ENCODE results near the gene TFPI2. TPM values are rescaled to one million over a fixed set of nuclear protein-coding genes. Genes with fewer than 3 reads are reported as not detected.
A peak's percentile ranks its signal among the peaks of the same experiment; 100 is the strongest.

TFPI2 gene
- total RNA-seq, result 1,000 to 10,000 TPM in 1 of 8 experiments, 100 to 1,000 TPM in 2, 10 to 100 TPM in 1, 1 to 10 TPM in 1, under 1 TPM in 3; 0.23 to 4,336 (median 16.4) TPM

- Histone ChIP-seq H3K27ac (no peak within 1 kb of the TSS), H3K4me1 (replicated peaks in 1 of 2) (no peaks in the 10 kb centered on the region), H3K4me3 (peak within 1 kb of the TSS; percentile 27 to 40 (median 34))
- peak; percentile 59 to 84 (median 74) for ATAC-seq (replicated peaks in 6 of 8)
- in situ Hi-C loops (cut with MboI; ENCODE audit: low pct_unique_long_range_greater_than_20kb in 2 of 9, low sequenced_read_pairs in 9 of 9, unreplicated experiment in 9 of 9), result no loop called here
- WGBS, 10 experiments, result 0 to 15% (median 1%) methylated on average over 2 to 8 of the region's 49 CpGs; no CpG with 5 or more reads in 4 of the 10 experiments
Measured at GRCh38 chr7:93890464-93891068, at the start of gene TFPI2. Gene TFPI2, minus strand, starts transcription at chr7:93890753. Its CDS starts 75 bp downstream, at chr7:93890678.

GRCh38 chr7:93938293-93938692 lies 47.7 kb upstream of the TFPI2 start:
- H3K4me1 ChIP-seq (replicated peaks in 1 of 2), result no peaks in the 10 kb centered on the region
- H3K4me3 ChIP-seq, result no peak overlapping the region
- H3K27ac ChIP-seq, result no peak overlapping the region
- in situ Hi-C loops (cut with MboI; ENCODE audit: low pct_unique_long_range_greater_than_20kb in 2 of 9, low sequenced_read_pairs in 9 of 9, unreplicated experiment in 9 of 9), result no loop called here
- peak in 2 of 8 experiments; percentile 18 to 58 for ATAC-seq (replicated peaks in 6 of 8)

- in situ Hi-C loops (cut with MboI; ENCODE audit: low pct_unique_long_range_greater_than_20kb in 2 of 9, low sequenced_read_pairs in 9 of 9, unreplicated experiment in 9 of 9), result no loop called here
- H3K4me3 ChIP-seq, result no peak overlapping the region
- WGBS, 10 experiments, result 20 to 100% (median 90%) methylated on average over 1 of the region's 1 CpG; no CpG with 5 or more reads in 2 of the 10 experiments
- no peak overlapping the region for H3K27ac ChIP-seq
- peak in 2 of 8 experiments; percentile 67 to 78 for ATAC-seq (replicated peaks in 6 of 8)
- no peaks in the 10 kb centered on the region for H3K4me1 ChIP-seq (replicated peaks in 1 of 2)
Measured at GRCh38 chr7:93937818-93938217, 47.3 kb upstream of the TFPI2 start.

- in situ Hi-C loops (cut with MboI; ENCODE audit: low pct_unique_long_range_greater_than_20kb in 2 of 9, low sequenced_read_pairs in 9 of 9, unreplicated experiment in 9 of 9), result no loop called here
- no peak for ATAC-seq (replicated peaks in 6 of 8)
- Histone ChIP-seq H3K27ac (no peak overlapping the region), H3K4me3 (no peak overlapping the region), H3K4me1 (replicated peaks in 1 of 2) (no peaks in the 10 kb centered on the region)
- WGBS, 10 experiments, result 50 to 100% (median 78%) methylated on average over 1 to 2 of the region's 2 CpGs
Measured at GRCh38 chr7:93935102-93935501, 44.5 kb upstream of the TFPI2 start.

- 62 to 100% (median 90%) methylated on average over 1 to 3 of the region's 3 CpGs; no CpG with 5 or more reads in 1 of the 10 experiments for WGBS, 10 experiments
- Histone ChIP-seq H3K4me1 (replicated peaks in 1 of 2) (no peaks in the 10 kb centered on the region), H3K4me3 (no peak overlapping the region), H3K27ac (no peak overlapping the region)
- in situ Hi-C loops (cut with MboI; ENCODE audit: low pct_unique_long_range_greater_than_20kb in 2 of 9, low sequenced_read_pairs in 9 of 9, unreplicated experiment in 9 of 9), result no loop called here
- ATAC-seq (replicated peaks in 6 of 8), result no peak
Measured at GRCh38 chr7:93933156-93933555, 42.6 kb upstream of the TFPI2 start.

GRCh38 chr7:93931655-93932054 lies 41.1 kb upstream of the TFPI2 start:
- Histone ChIP-seq H3K27ac (no peak overlapping the region), H3K4me3 (no peak overlapping the region), H3K4me1 (replicated peaks in 1 of 2) (no peaks in the 10 kb centered on the region)
- ATAC-seq (replicated peaks in 6 of 8), result no peak
- in situ Hi-C loops (cut with MboI; ENCODE audit: low pct_unique_long_range_greater_than_20kb in 2 of 9, low sequenced_read_pairs in 9 of 9, unreplicated experiment in 9 of 9), result no loop called here
- WGBS, 10 experiments, result 51 to 100% (median 71%) methylated on average over 1 to 3 of the region's 3 CpGs

- 50 to 100% (median 91%) methylated on average over 1 to 2 of the region's 3 CpGs; no CpG with 5 or more reads in 2 of the 10 experiments for WGBS, 10 experiments
- H3K27ac ChIP-seq, result no peak overlapping the region
- no peak for ATAC-seq (replicated peaks in 6 of 8)
- H3K4me1 ChIP-seq (replicated peaks in 1 of 2), result no peaks in the 10 kb centered on the region
- in situ Hi-C loops (cut with MboI; ENCODE audit: low pct_unique_long_range_greater_than_20kb in 2 of 9, low sequenced_read_pairs in 9 of 9, unreplicated experiment in 9 of 9), result no loop called here
- no peak overlapping the region for H3K4me3 ChIP-seq
Measured at GRCh38 chr7:93927585-93927984, 37.0 kb upstream of the TFPI2 start.

GRCh38 chr7:93926800-93927199 lies 36.2 kb upstream of the TFPI2 start:
- no peak for ATAC-seq (replicated peaks in 6 of 8)
- H3K4me3 ChIP-seq, result no peak overlapping the region
- H3K27ac ChIP-seq, result no peak overlapping the region
- in situ Hi-C loops (cut with MboI; ENCODE audit: low pct_unique_long_range_greater_than_20kb in 2 of 9, low sequenced_read_pairs in 9 of 9, unreplicated experiment in 9 of 9), result no loop called here
- WGBS, 10 experiments, result 0 to 88% (median 77%) methylated on average over 1 of the region's 1 CpG; no CpG with 5 or more reads in 4 of the 10 experiments
- H3K4me1 ChIP-seq (replicated peaks in 1 of 2), result no peaks in the 10 kb centered on the region

- no peaks in the 10 kb centered on the region for H3K4me1 ChIP-seq (replicated peaks in 1 of 2)
- no peak overlapping the region for H3K4me3 ChIP-seq
- ATAC-seq (replicated peaks in 6 of 8), result no peak
- WGBS, 10 experiments, result 0 to 75% (median 43%) methylated on average over 1 of the region's 1 CpG; no CpG with 5 or more reads in 2 of the 10 experiments
- in situ Hi-C loops (cut with MboI; ENCODE audit: low pct_unique_long_range_greater_than_20kb in 2 of 9, low sequenced_read_pairs in 9 of 9, unreplicated experiment in 9 of 9), result loop anchor here in 3 of 9 experiments (25.0 kb wide), 2 partner anchors 163 to 338 kb away; no protein-coding TSS in a partner anchor
- H3K27ac ChIP-seq, result no peak overlapping the region
Measured at GRCh38 chr7:93923942-93924341, 33.4 kb upstream of the TFPI2 start.

GRCh38 chr7:93923296-93923695 lies 32.7 kb upstream of the TFPI2 start:
- WGBS, 10 experiments, result 4 to 97% (median 64%) methylated on average over 3 to 6 of the region's 6 CpGs; no CpG with 5 or more reads in 1 of the 10 experiments
- H3K4me3 ChIP-seq, result no peak overlapping the region
- in situ Hi-C loops (cut with MboI; ENCODE audit: low pct_unique_long_range_greater_than_20kb in 2 of 9, low sequenced_read_pairs in 9 of 9, unreplicated experiment in 9 of 9), result loop anchor here in 3 of 9 experiments (25.0 kb wide), 2 partner anchors 164 to 339 kb away; no protein-coding TSS in a partner anchor
- no peak overlapping the region for H3K27ac ChIP-seq
- H3K4me1 ChIP-seq (replicated peaks in 1 of 2), result no peaks in the 10 kb centered on the region
- no peak for ATAC-seq (replicated peaks in 6 of 8)

- 0 to 20% (median 8%) methylated on average over 1 to 36 of the region's 39 CpGs for WGBS, 10 experiments
- Histone ChIP-seq H3K27ac (no peak within 1 kb of the TSS), H3K4me3 (peak within 1 kb of the TSS; percentile 24 to 43 (median 29)), H3K4me1 (replicated peaks in 1 of 2) (no peaks in the 10 kb centered on the region)
- ATAC-seq (replicated peaks in 6 of 8), result peak; percentile 91 to 99 (median 96)
- in situ Hi-C loops (cut with MboI; ENCODE audit: low pct_unique_long_range_greater_than_20kb in 2 of 9, low sequenced_read_pairs in 9 of 9, unreplicated experiment in 9 of 9), result loop anchor here in 3 of 9 experiments (25.0 kb wide), 2 partner anchors 165 to 340 kb away; no protein-coding TSS in a partner anchor
Measured at GRCh38 chr7:93921607-93922566, 31.3 kb upstream of the TFPI2 start, which contains the start of gene GNG11. Gene GNG11, plus strand, starts transcription at chr7:93921735. Its CDS starts 403 bp downstream, at chr7:93922138.

- in situ Hi-C loops (cut with MboI; ENCODE audit: low pct_unique_long_range_greater_than_20kb in 2 of 9, low sequenced_read_pairs in 9 of 9, unreplicated experiment in 9 of 9), result loop anchor here in 3 of 9 experiments (25.0 kb wide), 2 partner anchors 166 to 341 kb away; no protein-coding TSS in a partner anchor
- no peaks in the 10 kb centered on the region for H3K4me1 ChIP-seq (replicated peaks in 1 of 2)
- H3K27ac ChIP-seq, result no peak overlapping the region
- WGBS, 10 experiments, result 0 to 87% (median 44%) methylated on average over 1 to 8 of the region's 8 CpGs
- H3K4me3 ChIP-seq, result peak overlapping the region in 4 of 5 donors; percentile 24 to 43 (median 28)
- no peak for ATAC-seq (replicated peaks in 6 of 8)
Measured at GRCh38 chr7:93921186-93921585, 30.6 kb upstream of the TFPI2 start.

All from motor neuron (in vitro differentiated cells).